Heart left ventricle (tissue), 13 donors: Measurements from ENCODE around the gene NELFB.

Experiments used
- POLR2A ChIP-seq, 2 donors: fragments of 450-650 bp; IDR thresholded peaks; one replicate each; pipeline ENCODE4 v1.6.1; 2017; ENCODE audit warnings: antibody characterized with exemption in 2 of 2, mild to moderate bottlenecking in 2 of 2, moderate library complexity in 2 of 2
- TF ChIP-seq, protein P1 (sequence below), 12 donors: fragments of 200-600 bp; sonication (generic) in 4 of 12; IDR thresholded peaks; one replicate each; pipeline versions ENCODE4 v1.5.0 to v1.8.0; 2018 to 2022; ENCODE audit warnings: antibody characterized with exemption in 12 of 12, mild to moderate bottlenecking in 5 of 12
- donor health status: ischemic (EF 13 %, LVEDD 7.1; RV severe dilation, severe dysfunction).
- donor health status: DM: no; HTN: yes; CAD: no.
- donor health status: DM: no; HTN: no; CAD: no.
- donor health status: ischemic (EF 25% LVEDD 6.9; RV normal size, moderate dysfunction).
- donor health status: ischemic (EF 25% LVEDD 5.7; RV mildly dilated, moderate dysfunction).
- donor health status: ischemic (EF 35%, LVEDD 5.7; RV mildly dilated, moderate dysfunction).
- donor health status: nonischemic (EF 11% LVEDD 7.7; RV severe dilation, severe dysfunction).
- donor health status: DM: yes; HTN: yes; CAD: no.
- donor health status: PGD.
- donor health status: ischemic (EF 29% LVEDD 5.4; RV normal size, mild dysfunction).
- donor health status: nonischemic (EF 23%, LVEDD 6.1; RV moderate dilation, normal function).

GRCh38 chr9:137211532-137211931 lies 43.6 kb upstream of the NELFB start:
- TF ChIP-seq POLR2A (IDR thresholded peaks at IDR 0.05), result no peak
- TF ChIP-seq, protein P1, sequence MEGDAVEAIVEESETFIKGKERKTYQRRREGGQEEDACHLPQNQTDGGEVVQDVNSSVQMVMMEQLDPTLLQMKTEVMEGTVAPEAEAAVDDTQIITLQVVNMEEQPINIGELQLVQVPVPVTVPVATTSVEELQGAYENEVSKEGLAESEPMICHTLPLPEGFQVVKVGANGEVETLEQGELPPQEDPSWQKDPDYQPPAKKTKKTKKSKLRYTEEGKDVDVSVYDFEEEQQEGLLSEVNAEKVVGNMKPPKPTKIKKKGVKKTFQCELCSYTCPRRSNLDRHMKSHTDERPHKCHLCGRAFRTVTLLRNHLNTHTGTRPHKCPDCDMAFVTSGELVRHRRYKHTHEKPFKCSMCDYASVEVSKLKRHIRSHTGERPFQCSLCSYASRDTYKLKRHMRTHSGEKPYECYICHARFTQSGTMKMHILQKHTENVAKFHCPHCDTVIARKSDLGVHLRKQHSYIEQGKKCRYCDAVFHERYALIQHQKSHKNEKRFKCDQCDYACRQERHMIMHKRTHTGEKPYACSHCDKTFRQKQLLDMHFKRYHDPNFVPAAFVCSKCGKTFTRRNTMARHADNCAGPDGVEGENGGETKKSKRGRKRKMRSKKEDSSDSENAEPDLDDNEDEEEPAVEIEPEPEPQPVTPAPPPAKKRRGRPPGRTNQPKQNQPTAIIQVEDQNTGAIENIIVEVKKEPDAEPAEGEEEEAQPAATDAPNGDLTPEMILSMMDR (IDR thresholded peaks at IDR 0.05), result no peak
